Measurements from ENCODE around the gene PEPD.

The PEPD gene

GRCh38 chr19:33546656-33547055 lies 25.1 kb upstream of the PEPD start:
- H3K4me3 ChIP-seq (ENCODE audit: low read length): no peak overlapping the region
- no peak for TF ChIP-seq CTCF (conservative IDR thresholded peaks at IDR 0.05; ENCODE audit: low read depth, low read length)
- no peak for DNase-seq (ENCODE audit: low read depth)

GRCh38 chr19:33545217-33545981 lies 23.8 kb upstream of the PEPD start:
- no peak overlapping the region for H3K4me3 ChIP-seq (ENCODE audit: low read length)
- DNase-seq (ENCODE audit: low read depth): no peak
- TF ChIP-seq CTCF (conservative IDR thresholded peaks at IDR 0.05; ENCODE audit: low read depth, low read length): no peak

- H3K4me3 ChIP-seq (ENCODE audit: low read length): no peak overlapping the region
- DNase-seq (ENCODE audit: low read depth): no peak
- no peak for TF ChIP-seq CTCF (conservative IDR thresholded peaks at IDR 0.05; ENCODE audit: low read depth, low read length)
Measured at GRCh38 chr19:33535226-33535625, 13.6 kb upstream of the PEPD start.

GRCh38 chr19:33532859-33533460 lies 11.4 kb upstream of the PEPD start:
- no peak for DNase-seq (ENCODE audit: low read depth)
- no peak overlapping the region for H3K4me3 ChIP-seq (ENCODE audit: low read length)
- no peak for TF ChIP-seq CTCF (conservative IDR thresholded peaks at IDR 0.05; ENCODE audit: low read depth, low read length)

GRCh38 chr19:33530842-33531241 lies 9.3 kb upstream of the PEPD start:
- no peak overlapping the region for H3K4me3 ChIP-seq (ENCODE audit: low read length)
- TF ChIP-seq CTCF (conservative IDR thresholded peaks at IDR 0.05; ENCODE audit: low read depth, low read length): no peak
- no peak for DNase-seq (ENCODE audit: low read depth)

GRCh38 chr19:33530296-33530695 lies 8.7 kb upstream of the PEPD start:
- no peak for TF ChIP-seq CTCF (conservative IDR thresholded peaks at IDR 0.05; ENCODE audit: low read depth, low read length)
- DNase-seq (ENCODE audit: low read depth): no peak
- no peak overlapping the region for H3K4me3 ChIP-seq (ENCODE audit: low read length)

- H3K4me3 ChIP-seq (ENCODE audit: low read length): no peak overlapping the region
- TF ChIP-seq CTCF (conservative IDR thresholded peaks at IDR 0.05; ENCODE audit: low read depth, low read length): no peak
- DNase-seq (ENCODE audit: low read depth): no peak
Measured at GRCh38 chr19:33529094-33529676, 7.6 kb upstream of the PEPD start.
